Stimulated activated CD8-positive, alpha-beta memory T cell treated with anti-CD3 and anti-CD28 coated beads, Interleukin-12 subunit alpha, Interleukin-12 subunit beta, amount 100 ng/mL, for 1 hour (primary cell): ENCODE results near the gene SELE.
"Not testable (repeated sequence)": the region's sequence is repeated elsewhere in the genome, so short reads cannot be mapped to it uniquely, and the experiment has no call there.

Experiments used
- DNase-seq: peaks from one replicate; pipeline ENCODE4 v3.0.0-alpha.2; 2020; ENCODE audit warnings: low read depth

SELE gene

GRCh38 chr1:169723763-169724162 is 10.1 kb downstream of the SELE start:
- DNase-seq: no peak

- no peak for DNase-seq
These were observed 11.1 kb downstream of the SELE start for GRCh38 chr1:169722779-169723178.

GRCh38 chr1:169715100-169715499 is 18.8 kb downstream of the SELE start:
- not testable (repeated sequence) for DNase-seq

- DNase-seq: not testable (repeated sequence)
These were observed 20.8 kb downstream of the SELE start for GRCh38 chr1:169713090-169713489.

DNA sequence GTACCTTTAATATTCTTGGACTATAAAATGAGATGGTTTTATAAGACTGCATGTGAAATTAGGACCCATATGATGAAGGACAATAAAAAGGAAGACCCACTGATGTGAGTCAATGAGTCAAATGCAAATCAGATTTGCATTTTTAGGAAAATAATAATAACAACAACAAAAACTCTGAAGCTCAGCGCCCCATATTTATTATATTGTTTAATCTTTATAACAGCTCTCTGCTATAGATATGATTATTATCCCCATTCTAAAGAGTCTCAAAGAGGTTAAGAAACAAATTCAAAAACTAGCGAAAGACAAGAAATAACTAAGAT is 21.6 kb downstream of the SELE start:
- DNase-seq: no peak

GRCh38 chr1:169711469-169712308 is 22.2 kb downstream of the SELE start, which contains the start of gene SELL:
Gene SELL (minus strand): TSS chr1:169711620. CDS start chr1:169711498, 122 bp downstream.
- peak; percentile 64 for DNase-seq

DNA sequence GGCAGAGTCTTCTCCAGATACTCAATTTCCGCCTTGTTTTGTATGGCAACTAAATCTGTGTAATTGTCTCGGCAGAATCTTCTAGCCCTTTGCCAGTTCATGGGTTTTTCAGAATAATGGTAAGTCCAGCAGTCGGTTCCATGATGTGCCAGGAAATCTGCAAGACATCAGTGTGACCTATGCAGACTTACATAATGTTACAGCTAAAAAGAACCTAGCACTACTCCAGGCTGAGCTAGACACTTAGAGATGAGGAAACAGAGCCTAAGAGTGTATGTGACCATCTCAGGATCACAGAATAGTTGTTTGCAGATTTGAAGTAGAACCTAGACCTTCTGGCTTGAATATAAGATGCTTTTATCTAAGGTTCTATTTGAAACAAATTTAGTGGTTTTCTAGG is 25.2 kb downstream of the SELE start:
- no peak for DNase-seq

GRCh38 chr1:169707912-169708604 is 25.8 kb downstream of the SELE start:
- DNase-seq: no peak

- no peak for DNase-seq
These were observed 29.1 kb downstream of the SELE start for GRCh38 chr1:169704797-169705196.

DNA sequence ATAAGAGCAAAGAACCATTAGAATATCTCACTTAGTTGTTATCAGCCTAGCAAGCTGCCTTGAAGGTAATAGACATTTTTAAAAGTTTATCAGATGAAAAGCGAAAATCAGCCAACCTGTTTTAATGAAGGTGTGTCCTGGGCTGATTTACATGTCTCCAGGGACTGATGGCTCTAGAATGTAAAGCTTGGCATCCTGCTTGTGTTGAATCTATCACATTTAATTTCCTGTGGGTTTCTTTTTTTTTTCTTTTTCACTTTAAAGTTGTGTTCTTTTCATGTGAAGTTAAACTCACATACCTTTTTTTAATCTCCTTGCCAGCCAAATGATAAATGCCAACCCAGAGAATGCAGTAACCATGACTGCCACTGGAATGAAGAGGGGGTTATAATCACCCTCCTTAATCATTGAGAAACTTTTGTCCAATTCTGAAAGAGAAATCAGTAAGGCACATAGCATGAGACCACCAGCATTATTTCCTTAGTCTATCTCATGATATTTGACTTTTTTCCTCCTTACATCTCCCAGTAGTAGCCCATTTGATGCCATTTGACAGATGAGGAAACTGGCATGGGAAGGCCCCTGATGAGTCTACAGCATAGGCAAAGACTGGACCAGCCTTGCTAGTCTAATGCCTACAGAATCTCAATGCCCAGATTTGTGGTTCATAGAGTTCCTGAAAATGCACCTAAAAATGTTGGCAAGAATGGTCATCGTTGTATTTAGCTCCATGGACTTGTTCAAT is 32.4 kb downstream of the SELE start:
- no peak for DNase-seq

GRCh38 chr1:169699707-169700106 is 34.2 kb downstream of the SELE start:
- no peak for DNase-seq

GRCh38 chr1:169698976-169699375 is 34.9 kb downstream of the SELE start:
- no peak for DNase-seq

GRCh38 chr1:169697755-169698154 is 36.1 kb downstream of the SELE start:
- no peak for DNase-seq

DNA sequence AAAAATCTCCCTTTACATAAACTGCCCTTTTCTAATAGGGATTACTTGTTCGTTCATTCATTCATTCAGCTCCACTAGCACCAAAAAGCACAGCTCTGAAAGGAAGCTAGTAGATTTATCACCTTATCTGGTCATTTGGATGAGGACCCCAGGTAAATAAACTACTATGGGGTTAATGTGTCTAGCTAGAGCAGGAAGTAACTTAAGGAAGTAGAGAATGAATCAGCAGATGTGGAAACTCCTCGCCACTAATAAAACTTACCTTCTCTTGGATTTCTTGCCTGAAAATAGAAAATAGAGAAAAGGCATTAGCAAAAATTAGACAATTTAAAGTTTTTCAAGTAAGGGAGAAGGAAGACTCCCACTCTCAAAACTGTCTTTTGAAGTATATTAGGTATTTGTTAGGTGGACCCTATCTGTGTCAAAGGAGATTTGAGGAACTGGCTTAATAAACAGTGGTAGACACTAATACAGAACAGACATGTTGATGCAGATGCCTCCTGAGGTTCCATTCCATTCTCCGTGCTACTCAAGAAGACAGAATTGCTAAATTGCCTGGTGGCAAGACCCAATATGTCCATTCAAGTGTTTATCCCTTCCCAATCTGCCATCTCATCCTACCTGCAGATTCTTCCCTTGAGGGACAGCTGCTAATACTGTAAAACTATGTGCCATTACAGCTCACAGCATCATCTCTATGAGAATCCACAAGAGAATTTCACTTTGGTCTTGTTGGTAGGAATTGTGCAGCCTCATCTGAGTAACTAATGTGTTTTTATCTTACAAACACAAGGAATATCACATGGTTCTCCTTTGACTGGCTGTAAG is 37.4 kb downstream of the SELE start:
- no peak for DNase-seq

- DNase-seq: no peak
These were observed 39.4 kb downstream of the SELE start for GRCh38 chr1:169694304-169695075.

DNA sequence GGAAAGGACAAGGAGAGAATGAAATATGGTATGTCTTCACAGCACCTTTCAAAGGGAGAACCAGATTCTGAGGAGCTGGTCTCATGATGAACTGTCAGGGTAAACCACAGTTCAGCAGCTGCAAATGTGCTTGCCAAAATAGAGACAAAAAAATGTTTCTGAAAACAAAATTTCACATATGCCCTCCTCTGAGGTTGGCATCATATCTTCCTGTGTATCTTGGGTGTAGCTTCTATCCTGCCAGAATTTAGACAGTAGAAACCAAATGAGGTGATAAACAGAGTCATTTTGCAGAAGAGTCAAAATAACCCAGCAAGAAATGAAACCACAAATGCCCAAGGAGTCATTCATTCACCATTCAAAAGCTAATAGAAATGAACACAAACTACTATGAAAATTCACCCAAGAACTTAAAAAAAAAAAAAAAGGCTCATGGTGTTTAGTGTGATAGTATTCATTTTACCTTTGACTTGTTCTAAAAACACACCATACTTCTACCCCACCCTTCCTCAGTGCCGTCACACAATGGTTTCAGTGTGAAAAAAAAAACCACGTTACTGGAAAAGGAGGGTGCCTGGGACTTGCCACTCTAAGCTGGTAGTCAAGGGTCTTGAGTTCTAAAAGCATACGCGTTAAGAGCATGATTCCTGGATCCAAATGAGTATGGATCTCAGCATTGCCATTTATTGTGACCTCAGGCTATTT is 41.0 kb downstream of the SELE start:
- DNase-seq: no peak

GRCh38 chr1:169690489-169690888 is 43.4 kb downstream of the SELE start:
- DNase-seq: no peak

GRCh38 chr1:169689395-169689794 is 44.5 kb downstream of the SELE start:
- no peak for DNase-seq

GRCh38 chr1:169688377-169688776 is 45.5 kb downstream of the SELE start:
- DNase-seq: not testable (repeated sequence)

GRCh38 chr1:169683661-169684060 is 50.2 kb downstream of the SELE start:
- no peak for DNase-seq
